Left ventricle myocardium inferior (tissue), 1 donor: ENCODE measurements around the gene MAPK8. TPM values are rescaled to one million over a fixed set of nuclear protein-coding genes. Genes with fewer than 3 reads are reported as not detected.

Experiments
- DNase-seq: peaks from one replicate; pipeline ENCODE4 v3.0.0-alpha.2; 2020
- H3K27ac ChIP-seq: fragments of 200-600 bp; replicated peaks from 2 replicates; pipeline ENCODE4 v1.8.0; 2021
- H3K27me3 ChIP-seq: fragments of 200-600 bp; 2 replicates; pipeline ENCODE4 v1.8.0; 2021; ENCODE audit warnings: low read depth
- H3K36me3 ChIP-seq: fragments of 200-600 bp; 2 replicates; pipeline ENCODE4 v1.8.0; 2021
- H3K4me1 ChIP-seq: fragments of 200-600 bp; 2 replicates; pipeline ENCODE4 v1.8.0; 2021
- H3K4me3 ChIP-seq: fragments of 200-600 bp; 2 replicates; pipeline ENCODE4 v1.8.0; 2021; ENCODE audit warnings: mild to moderate bottlenecking, moderate library complexity
- H3K9me3 ChIP-seq: fragments of 200-600 bp; replicated peaks from 2 replicates; pipeline ENCODE4 v1.8.0; 2021
- CTCF ChIP-seq: fragments of 200-600 bp; IDR thresholded peaks from 2 replicates; pipeline ENCODE4 v1.8.0; 2021; ENCODE audit warnings: antibody characterized with exemption, mild to moderate bottlenecking, borderline replicate concordance
- intact Hi-C: fragments of 100-400 bp; cut with micrococcal nuclease; formaldehyde crosslinking; loops from one replicate; pipeline ENCODE4 v1.11.0; 2022
- total RNA-seq: library from RNA; stranded (reverse); fragmentation: NEBNext Ultra II Directional; extraction: Animal tissue kit (Norgen Biotek cat#: 25700); gene quantifications from one replicate; pipeline ENCODE4 v1.2.1, GENCODE V29; 2021
- donor health status: DM: no; HTN: yes; CAD: no; lungs with severe emphysema.

The MAPK8 gene
- total RNA-seq, 1 donor from 2014 or later = 32.7 TPM

- intact Hi-C loops = no loop called here
- Histone ChIP-seq H3K9me3 (no peaks in the 10 kb centered on the region), H3K27ac (no peak overlapping the region), H3K4me1 (peaks cover 19% of the 10 kb centered on the region), H3K27me3 (no peaks in the 10 kb centered on the region), H3K4me3 (no peak overlapping the region), H3K36me3 (no peaks in the 10 kb centered on the region)
- no peak for TF ChIP-seq CTCF
- no peak for DNase-seq
Observed at GRCh38 chr10:48473704-48474103, 167.2 kb downstream of the MAPK8 start.

DNA sequence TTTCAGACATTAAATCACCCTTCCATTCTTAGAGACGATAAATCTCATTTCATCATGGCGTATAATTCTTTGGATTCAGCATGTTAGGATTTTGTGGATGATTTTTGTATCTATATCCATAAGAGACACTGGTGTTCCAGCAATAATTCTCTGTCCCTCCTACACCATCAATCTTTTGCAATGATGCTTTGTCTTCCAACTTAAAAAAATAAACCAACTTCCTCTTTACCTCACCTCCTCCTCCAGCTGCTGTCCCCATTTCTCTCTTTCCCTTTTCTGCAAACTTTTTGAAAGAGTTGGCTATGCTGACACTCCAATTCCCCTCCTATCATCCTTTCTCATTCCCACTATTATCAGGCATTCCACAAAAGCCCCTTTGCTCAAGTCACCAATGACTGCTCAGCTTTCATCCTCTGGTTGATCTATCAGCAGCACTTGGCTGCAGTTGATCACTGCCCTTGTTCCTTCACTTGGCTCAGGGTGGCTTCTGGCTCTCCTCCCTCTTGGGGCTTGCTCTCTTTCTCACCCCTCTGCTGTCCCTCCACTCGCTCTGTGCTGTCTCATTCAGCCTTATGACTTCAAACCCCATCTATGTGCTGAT lies 168.4 kb downstream of the MAPK8 start:
- H3K4me3 ChIP-seq = no peak overlapping the region
- TF ChIP-seq CTCF = no peak
- no peaks in the 10 kb centered on the region for H3K27me3 ChIP-seq
- H3K27ac ChIP-seq = no peak overlapping the region
- H3K9me3 ChIP-seq = no peaks in the 10 kb centered on the region
- no peak for DNase-seq
- H3K4me1 ChIP-seq = peaks cover 10% of the 10 kb centered on the region
- intact Hi-C loops = no loop called here
- H3K36me3 ChIP-seq = no peaks in the 10 kb centered on the region

- H3K9me3 ChIP-seq = no peaks in the 10 kb centered on the region
- H3K4me1 ChIP-seq = peaks cover 6% of the 10 kb centered on the region
- no peaks in the 10 kb centered on the region for H3K27me3 ChIP-seq
- no peak overlapping the region for H3K4me3 ChIP-seq
- intact Hi-C loops = no loop called here
- TF ChIP-seq CTCF = no peak
- H3K36me3 ChIP-seq = no peaks in the 10 kb centered on the region
- H3K27ac ChIP-seq = no peak overlapping the region
- DNase-seq = no peak
Observed at GRCh38 chr10:48475943-48476278, 169.4 kb downstream of the MAPK8 start.

DNA sequence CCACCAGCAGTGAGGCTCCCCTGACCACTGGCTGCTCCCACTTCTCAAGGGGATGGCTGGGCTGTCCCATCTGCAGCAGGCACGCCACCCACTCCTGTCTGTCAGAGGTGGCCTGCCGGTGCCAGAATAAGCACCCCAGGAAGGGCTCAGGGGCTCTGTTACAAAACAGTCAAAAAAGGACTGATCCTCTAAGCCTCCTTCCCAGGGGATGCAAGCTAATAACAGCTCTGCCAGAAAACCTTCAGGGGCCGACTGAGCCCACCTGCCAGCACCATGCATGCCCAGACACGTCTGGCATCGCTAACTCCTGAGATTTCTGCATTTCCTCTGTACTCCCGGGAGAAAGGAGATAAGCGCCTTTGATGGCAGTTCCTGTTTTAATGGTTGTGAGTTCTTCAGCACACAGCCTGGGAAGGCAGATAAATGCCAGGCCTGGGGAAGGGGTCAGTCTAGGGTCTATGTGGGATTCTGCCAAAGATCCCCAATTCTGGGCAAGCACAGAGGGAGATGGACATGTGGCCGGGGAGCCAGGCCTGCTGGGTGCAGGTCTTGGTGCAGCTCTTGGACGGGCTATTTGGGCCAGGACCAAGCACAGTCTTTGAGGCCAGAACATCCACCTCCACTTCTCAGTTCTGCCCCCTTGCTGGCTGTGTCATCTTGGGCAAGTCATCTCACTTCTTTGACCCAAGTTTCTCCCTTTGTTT lies 170.0 kb downstream of the MAPK8 start:
- Histone ChIP-seq H3K27ac (no peak overlapping the region), H3K27me3 (no peaks in the 10 kb centered on the region), H3K36me3 (no peaks in the 10 kb centered on the region), H3K4me1 (peaks cover 8% of the 10 kb centered on the region), H3K9me3 (no peaks in the 10 kb centered on the region), H3K4me3 (no peak overlapping the region)
- TF ChIP-seq CTCF = no peak
- intact Hi-C loops = no loop called here
- DNase-seq = no peak

DNA sequence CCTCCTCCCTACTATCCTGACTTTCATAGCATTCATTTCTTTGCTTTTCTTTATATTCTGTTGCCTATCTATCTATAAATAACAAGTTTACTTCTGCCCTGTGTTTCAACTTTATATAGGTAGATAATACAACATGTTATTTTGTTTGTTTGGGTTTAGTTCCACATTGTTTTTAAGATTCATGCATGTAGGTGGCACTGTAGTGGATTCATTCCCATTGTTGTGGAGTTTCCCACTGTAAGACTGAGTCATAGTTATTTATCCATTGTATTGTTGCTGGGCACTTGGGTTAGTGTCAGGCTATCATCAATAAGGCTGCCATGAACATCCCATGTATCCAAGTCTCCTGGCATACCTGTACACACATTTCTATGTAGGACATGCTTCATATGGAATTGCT lies 170.7 kb downstream of the MAPK8 start:
- peaks cover 8% of the 10 kb centered on the region for H3K4me1 ChIP-seq

More for the DNA sequence above, 170.7 kb downstream of the MAPK8 start:
- H3K27me3 ChIP-seq = no peaks in the 10 kb centered on the region
- intact Hi-C loops = no loop called here
- DNase-seq = no peak
- no peak for TF ChIP-seq CTCF
- H3K9me3 ChIP-seq = no peaks in the 10 kb centered on the region
- H3K36me3 ChIP-seq = no peaks in the 10 kb centered on the region
- no peak overlapping the region for H3K27ac ChIP-seq
- no peak overlapping the region for H3K4me3 ChIP-seq
